Fibroblast of lung (primary cell): ENCODE results near the gene CLDN4.

Experiments used
- CTCF ChIP-seq, 2 donors: IDR thresholded peaks in 1 of 2; conservative IDR thresholded peaks in 1 of 2; 1 replicate in 1 of 2; 2 replicates in 1 of 2; pipeline ENCODE4 v1.5.1; 2011 to 2012; ENCODE audit warnings: low read length in 2 of 2, control low read depth in 1 of 2, inconsistent platforms in 1 of 2, low read depth in 1 of 2, mild to moderate bottlenecking in 1 of 2
- EZH2 ChIP-seq: IDR thresholded peaks from 2 replicates; pipeline ENCODE4 v1.5.1; 2012; ENCODE audit warnings: low read length, control low read depth, mild to moderate bottlenecking; ENCODE audit errors: missing control alignments

DNA sequence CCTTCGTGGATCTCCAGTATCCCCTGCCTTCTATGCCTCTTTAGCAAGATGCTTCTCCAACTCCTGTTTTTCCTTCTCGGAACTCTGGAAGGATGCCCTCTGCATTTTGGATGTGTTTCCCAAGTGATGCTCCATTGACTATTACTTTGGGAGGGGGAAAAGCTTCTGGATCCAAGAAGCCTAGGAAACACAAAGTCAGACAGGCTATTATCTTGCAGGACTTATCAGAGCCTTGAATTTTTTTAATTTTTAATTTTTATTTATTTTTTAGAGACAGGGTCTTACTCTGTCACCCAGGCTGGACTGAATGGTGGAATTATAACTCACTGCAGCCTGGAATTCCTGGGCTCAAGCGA, 51.2 kb downstream of the CLDN4 start:
- no peak for TF ChIP-seq CTCF (conservative IDR thresholded peaks at IDR 0.05 in 1 of 2, IDR thresholded peaks at IDR 0.05 in 1 of 2; ENCODE audit: low read depth in 1 of 2, low read length in 2 of 2)
- no peak for TF ChIP-seq EZH2
